Ovary (tissue), 3 donors: ENCODE data around the gene TNFAIP8L1.

Source experiments
- POLR2A ChIP-seq: fragments of 450-650 bp; IDR thresholded peaks from one replicate; pipeline ENCODE4 v1.6.1; 2017; ENCODE audit warnings: antibody characterized with exemption, mild to moderate bottlenecking, moderate library complexity
- TF ChIP-seq, protein P1 (sequence below), 3 donors: fragments of 450-650 bp in 2 of 3; fragments of 200-600 bp in 1 of 3; IDR thresholded peaks; one replicate each; pipeline versions ENCODE4 v1.5.1 to v1.8.0; 2016 to 2022; ENCODE audit warnings: antibody characterized with exemption in 3 of 3, mild to moderate bottlenecking in 1 of 3
- donor health status: DM: no; HTN: no; CAD: no.

DNA sequence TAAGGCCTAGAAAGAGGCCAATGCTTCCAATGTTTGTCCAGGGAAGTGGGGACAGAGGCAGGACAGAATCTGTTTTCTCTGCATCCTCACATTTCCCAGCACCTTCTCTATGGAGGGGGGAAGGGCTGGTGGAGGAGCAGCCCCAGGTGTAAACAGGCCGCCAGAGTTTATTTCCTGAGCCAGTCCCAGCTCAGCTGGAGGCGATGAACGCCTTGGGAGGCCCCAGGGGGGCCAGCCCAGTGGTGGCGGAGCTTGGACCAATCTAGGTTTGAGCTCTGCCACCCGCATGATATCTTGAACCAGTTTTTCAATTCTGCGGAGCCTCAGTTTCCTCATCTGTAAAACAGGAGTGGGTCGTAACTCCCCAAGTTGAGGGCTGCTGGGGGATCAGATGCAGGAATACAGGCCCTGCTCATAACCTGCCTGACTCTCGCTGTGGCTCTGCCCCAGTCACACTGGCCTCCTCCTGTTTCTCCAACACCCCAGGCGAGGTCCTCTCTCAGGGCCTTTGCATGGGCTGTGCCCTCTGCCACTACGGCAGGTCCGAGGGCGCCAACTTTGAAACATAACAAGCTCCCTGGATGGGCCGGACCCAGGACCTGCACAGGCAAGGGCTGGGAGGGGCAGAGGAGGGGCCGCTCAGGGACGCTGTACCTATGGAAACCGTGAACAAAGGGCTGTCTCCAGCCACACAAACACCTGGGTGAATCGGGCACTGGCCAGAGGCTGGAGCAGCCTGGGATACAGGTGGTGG lies 1.1 kb downstream of the TNFAIP8L1 start:
- TF ChIP-seq, protein P1, sequence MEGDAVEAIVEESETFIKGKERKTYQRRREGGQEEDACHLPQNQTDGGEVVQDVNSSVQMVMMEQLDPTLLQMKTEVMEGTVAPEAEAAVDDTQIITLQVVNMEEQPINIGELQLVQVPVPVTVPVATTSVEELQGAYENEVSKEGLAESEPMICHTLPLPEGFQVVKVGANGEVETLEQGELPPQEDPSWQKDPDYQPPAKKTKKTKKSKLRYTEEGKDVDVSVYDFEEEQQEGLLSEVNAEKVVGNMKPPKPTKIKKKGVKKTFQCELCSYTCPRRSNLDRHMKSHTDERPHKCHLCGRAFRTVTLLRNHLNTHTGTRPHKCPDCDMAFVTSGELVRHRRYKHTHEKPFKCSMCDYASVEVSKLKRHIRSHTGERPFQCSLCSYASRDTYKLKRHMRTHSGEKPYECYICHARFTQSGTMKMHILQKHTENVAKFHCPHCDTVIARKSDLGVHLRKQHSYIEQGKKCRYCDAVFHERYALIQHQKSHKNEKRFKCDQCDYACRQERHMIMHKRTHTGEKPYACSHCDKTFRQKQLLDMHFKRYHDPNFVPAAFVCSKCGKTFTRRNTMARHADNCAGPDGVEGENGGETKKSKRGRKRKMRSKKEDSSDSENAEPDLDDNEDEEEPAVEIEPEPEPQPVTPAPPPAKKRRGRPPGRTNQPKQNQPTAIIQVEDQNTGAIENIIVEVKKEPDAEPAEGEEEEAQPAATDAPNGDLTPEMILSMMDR (IDR thresholded peaks at IDR 0.05) = no peak
- TF ChIP-seq POLR2A = no peak
